B cell (primary cell): ENCODE measurements around the gene FRMD3. TPM values are rescaled to one million over a fixed set of nuclear protein-coding genes. Genes with fewer than 3 reads are reported as not detected.

Experiments
- ATAC-seq: fragments of 200-7000 bp; cut with Tn5 transposase; one replicate; pipeline ENCODE4 v1.10.0; 2021; ENCODE audit warnings: low read depth, mild to moderate bottlenecking, moderate number of reproducible peaks, moderate library complexity
- CTCF ChIA-PET: fragments of 350-600 bp; sonication (Branson Sonifier 250); formaldehyde crosslinking; loops from one replicate; lab custom pipeline; 2021; ENCODE audit warnings: antibody characterized with exemption, inconsistent platforms; lab: Charles Lee
- POLR2A ChIA-PET: fragments of 350-600 bp; sonication (Branson Sonifier 250); formaldehyde crosslinking; loops from one replicate; lab custom pipeline; 2021; ENCODE audit warnings: antibody characterized with exemption; lab: Charles Lee
- DNase-seq: peaks from one replicate; pipeline ENCODE4 v3.0.0; 2013
- H2AFZ ChIP-seq: 2 replicates; pipeline ENCODE4 v1.6.1; 2012; ENCODE audit warnings: mild to moderate bottlenecking, low read depth, low read length; ENCODE audit not compliant: insufficient read depth, poor library complexity, severe bottlenecking
- H3K27ac ChIP-seq, 2 donors: 1 replicate in 1 of 2; 2 replicates in 1 of 2; pipeline ENCODE4 v1.5.1; 2012 to 2013; ENCODE audit warnings: low read length in 2 of 2, mild to moderate bottlenecking in 2 of 2, moderate library complexity in 1 of 2
- H3K27me3 ChIP-seq, 4 experiments: fragments of 200-600 bp in 1 of 4; sonication (generic) in 1 of 4; replicated peaks in 1 of 4; 1 replicate in 2 of 4; 2 replicates in 2 of 4; pipeline versions ENCODE4 v1.6.1 to v1.7.0; 2013 to 2016; ENCODE audit warnings: low read length in 3 of 4, mild to moderate bottlenecking in 2 of 4, mixed read lengths in 1 of 4, moderate library complexity in 1 of 4; ENCODE audit not compliant: insufficient read depth in 4 of 4, control insufficient read depth in 3 of 4; ENCODE audit errors: control extremely low read depth in 1 of 4
- H3K36me3 ChIP-seq, 2 experiments: replicated peaks in 1 of 2; 1 replicate in 1 of 2; 2 replicates in 1 of 2; pipeline versions ENCODE4 v1.6.1 to v1.7.1; 2013; ENCODE audit warnings: low read length in 1 of 2; ENCODE audit not compliant: insufficient read depth in 2 of 2, control insufficient read depth in 1 of 2; ENCODE audit errors: control extremely low read depth in 1 of 2, extremely low read depth in 1 of 2
- H3K4me1 ChIP-seq, 2 donors: fragments of 200-600 bp in 1 of 2; sonication (generic) in 1 of 2; 1 replicate in 1 of 2; 2 replicates in 1 of 2; pipeline versions ENCODE4 v1.5.1 to v1.6.1; 2013 to 2017; ENCODE audit warnings: low read length in 2 of 2; ENCODE audit not compliant: control insufficient read depth in 2 of 2, insufficient read depth in 2 of 2
- H3K4me2 ChIP-seq: replicated peaks from 2 replicates; pipeline ENCODE3; 2012; ENCODE audit warnings: mild to moderate bottlenecking, low read depth, low read length; ENCODE audit not compliant: poor library complexity, severe bottlenecking
- H3K4me3 ChIP-seq, 5 experiments: fragments of 200-600 bp in 1 of 5; sonication (generic) in 1 of 5; 1 replicate in 3 of 5; 2 replicates in 2 of 5; pipeline versions ENCODE4 v1.5.1 to v1.7.0; 2011 to 2016; ENCODE audit warnings: low read length in 4 of 5, mild to moderate bottlenecking in 4 of 5, low read depth in 2 of 5, control low read depth in 1 of 5, moderate library complexity in 1 of 5; ENCODE audit not compliant: insufficient read depth in 1 of 5; ENCODE audit errors: control extremely low read depth in 1 of 5, extremely low read depth in 1 of 5
- H3K79me2 ChIP-seq: fragments of 200-600 bp; sonication (generic); one replicate; pipeline ENCODE4 v1.6.0; 2016; ENCODE audit warnings: low read length; ENCODE audit not compliant: control insufficient read depth, insufficient read depth
- H3K9ac ChIP-seq: fragments of 200-600 bp; sonication (generic); 2 replicates; pipeline ENCODE4 v1.6.1; 2017; ENCODE audit warnings: mild to moderate bottlenecking, low read length, moderate library complexity
- H3K9me3 ChIP-seq, 3 donors: one replicate each; pipeline versions ENCODE4 v1.6.1 to v1.7.1; 2013; ENCODE audit warnings: low read length in 2 of 3; ENCODE audit not compliant: control insufficient read depth in 2 of 3, insufficient read depth in 1 of 3; ENCODE audit errors: control extremely low read depth in 1 of 3
- H4K20me1 ChIP-seq: 2 replicates; pipeline ENCODE4 v1.6.0; 2012; ENCODE audit warnings: mild to moderate bottlenecking, low read length; ENCODE audit not compliant: insufficient read depth, control insufficient read depth, poor library complexity, severe bottlenecking
- H3K27ac Mint-ChIP-seq: one replicate; pipeline ENCODE4 v1.8.0; 2021; ENCODE audit warnings: mixed read lengths
- H3K27me3 Mint-ChIP-seq: one replicate; pipeline ENCODE4 v1.8.0; 2021; ENCODE audit warnings: mixed read lengths
- H3K4me1 Mint-ChIP-seq: one replicate; pipeline ENCODE4 v1.8.0; 2021; ENCODE audit warnings: mixed read lengths
- H3K4me3 Mint-ChIP-seq: one replicate; pipeline ENCODE4 v1.8.0; 2021; ENCODE audit warnings: mixed read lengths
- H3K9me3 Mint-ChIP-seq: one replicate; pipeline ENCODE4 v1.8.0; 2022; ENCODE audit warnings: mixed read lengths; ENCODE audit not compliant: insufficient read depth
- EZH2 ChIP-seq: IDR thresholded peaks from 2 replicates; pipeline ENCODE4 v1.6.1; 2012; ENCODE audit warnings: borderline replicate concordance, low read depth, mild to moderate bottlenecking, moderate library complexity, low read length; ENCODE audit not compliant: insufficient read depth, poor library complexity, severe bottlenecking
- WGBS: methylation state at CpG from one replicate; pipeline ENCODE4 v1.1.5; 2013; ENCODE audit warnings: missing lambda C conversion rate; ENCODE audit not compliant: insufficient coverage; 5-methylcytosine and 5-hydroxymethylcytosine counted together
- intact Hi-C: fragments of 100-400 bp; cut with micrococcal nuclease; formaldehyde crosslinking; loops from one replicate; pipeline ENCODE4 v1.10.0; 2022
- polyA plus RNA-seq: library from polyadenylated mRNA; depleted of rRNA; stranded (reverse); fragments of >200 nt; gene quantifications from 2 replicates; pipeline ENCODE4 v1.2.3, GENCODE V29; 2012
- total RNA-seq, 2 donors: library from RNA; stranded (reverse); fragments of 120-200 nt in 1 of 2; gene quantifications; 1 replicate in 1 of 2; 2 replicates in 1 of 2; pipeline versions ENCODE4 v1.2.3 to v1.2.4, GENCODE V29; 2013 to 2022
- TF ChIP-seq, protein P1 (sequence below): fragments of 200-600 bp; IDR thresholded peaks from one replicate; pipeline ENCODE4 v1.8.0; 2022; ENCODE audit warnings: antibody characterized with exemption, mild to moderate bottlenecking

FRMD3 gene
- total and polyA plus RNA-seq, 2 donors (not counting 1 experiment from before 2014, with no cell fraction given): 0.37 to 0.49 TPM

DNA sequence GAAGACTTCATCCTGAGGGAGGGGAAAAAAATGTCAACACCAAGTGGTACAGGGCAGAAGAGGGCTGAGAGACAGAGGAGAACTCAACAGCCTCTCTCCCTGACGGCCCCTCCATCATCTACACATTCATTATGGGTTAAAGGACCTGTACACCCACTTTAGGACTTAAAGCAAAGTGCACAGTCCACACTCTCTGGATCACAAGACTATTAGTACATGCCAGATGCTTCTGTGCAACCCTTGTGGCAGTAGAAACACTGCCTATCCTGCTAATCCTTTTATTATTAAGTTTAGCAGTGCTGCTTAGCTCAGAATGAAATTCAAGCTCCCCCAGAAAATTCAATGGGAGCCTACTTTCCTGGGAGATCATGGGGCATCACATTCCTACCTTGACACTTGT is 1.9 kb downstream of the FRMD3 start:
- no peak overlapping the region for H3K9ac ChIP-seq
- peaks cover 0 to 20% (median 9%) of the 10 kb centered on the region in 4 experiments for H3K27me3 ChIP-seq
- no peak overlapping the region for H2AFZ ChIP-seq
- H3K36me3 ChIP-seq: no peaks in the 10 kb centered on the region
- H3K4me3 ChIP-seq: no peak overlapping the region
- intact Hi-C loops: no loop called here
- H3K79me2 ChIP-seq: no peaks in the 10 kb centered on the region
- H3K4me1 ChIP-seq: peaks cover 5 to 6% of the 10 kb centered on the region in 2 donors
- Mint-ChIP-seq H3K9me3 (no peaks in the 10 kb centered on the region), H3K4me3 (no peak overlapping the region), H3K4me1 (peaks cover 4% of the 10 kb centered on the region), H3K27ac (no peak overlapping the region), H3K27me3 (peaks cover 33% of the 10 kb centered on the region)
- ChIA-PET CTCF (no interaction called here), POLR2A (no interaction called here)
- DNase-seq (no peak), ATAC-seq (no peak)
- H3K27ac ChIP-seq: no peak overlapping the region
- no peaks in the 10 kb centered on the region for H3K9me3 ChIP-seq
- no CpG with 5 or more reads among the region's 1 CpG for WGBS
- H4K20me1 ChIP-seq: no peaks in the 10 kb centered on the region
- H3K4me2 ChIP-seq: no peak overlapping the region
- TF ChIP-seq EZH2: no peak
- TF ChIP-seq, protein P1, sequence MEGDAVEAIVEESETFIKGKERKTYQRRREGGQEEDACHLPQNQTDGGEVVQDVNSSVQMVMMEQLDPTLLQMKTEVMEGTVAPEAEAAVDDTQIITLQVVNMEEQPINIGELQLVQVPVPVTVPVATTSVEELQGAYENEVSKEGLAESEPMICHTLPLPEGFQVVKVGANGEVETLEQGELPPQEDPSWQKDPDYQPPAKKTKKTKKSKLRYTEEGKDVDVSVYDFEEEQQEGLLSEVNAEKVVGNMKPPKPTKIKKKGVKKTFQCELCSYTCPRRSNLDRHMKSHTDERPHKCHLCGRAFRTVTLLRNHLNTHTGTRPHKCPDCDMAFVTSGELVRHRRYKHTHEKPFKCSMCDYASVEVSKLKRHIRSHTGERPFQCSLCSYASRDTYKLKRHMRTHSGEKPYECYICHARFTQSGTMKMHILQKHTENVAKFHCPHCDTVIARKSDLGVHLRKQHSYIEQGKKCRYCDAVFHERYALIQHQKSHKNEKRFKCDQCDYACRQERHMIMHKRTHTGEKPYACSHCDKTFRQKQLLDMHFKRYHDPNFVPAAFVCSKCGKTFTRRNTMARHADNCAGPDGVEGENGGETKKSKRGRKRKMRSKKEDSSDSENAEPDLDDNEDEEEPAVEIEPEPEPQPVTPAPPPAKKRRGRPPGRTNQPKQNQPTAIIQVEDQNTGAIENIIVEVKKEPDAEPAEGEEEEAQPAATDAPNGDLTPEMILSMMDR: no peak

DNA sequence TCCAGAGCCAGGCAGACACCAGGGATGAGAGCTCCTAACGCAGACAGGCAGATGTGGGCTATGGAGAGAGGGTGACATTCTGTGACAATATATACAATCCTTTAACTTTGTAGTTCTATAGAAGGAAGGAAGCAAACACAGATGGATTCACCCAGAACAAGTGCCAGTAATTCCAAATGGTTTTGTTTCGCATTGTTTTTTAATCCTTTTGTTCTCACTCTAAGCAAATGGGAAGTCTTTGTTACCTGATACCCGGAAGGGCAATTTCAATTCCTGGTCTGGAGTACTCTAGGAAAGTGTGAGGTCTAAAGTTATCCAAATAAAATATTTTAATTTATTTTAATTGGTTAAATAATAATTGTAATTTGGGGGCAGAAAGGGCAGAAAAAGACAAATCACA is 2.5 kb downstream of the FRMD3 start:
- no peak for DNase-seq
- Histone ChIP-seq H3K27me3 (peaks cover 0 to 20% (median 9%) of the 10 kb centered on the region in 4 experiments), H3K9ac (no peak overlapping the region), H3K4me1 (peaks cover 5 to 6% of the 10 kb centered on the region in 2 donors), H4K20me1 (no peaks in the 10 kb centered on the region), H3K36me3 (no peaks in the 10 kb centered on the region), H3K4me2 (no peak overlapping the region), H3K4me3 (no peak overlapping the region), H2AFZ (no peak overlapping the region), H3K79me2 (no peaks in the 10 kb centered on the region), H3K9me3 (no peaks in the 10 kb centered on the region), H3K27ac (no peak overlapping the region)
- H3K27ac Mint-ChIP-seq: no peak overlapping the region
- no CpG with 5 or more reads among the region's 3 CpGs for WGBS
- no peaks in the 10 kb centered on the region for H3K9me3 Mint-ChIP-seq
- POLR2A ChIA-PET: no interaction called here
- ATAC-seq: no peak
- no peak for TF ChIP-seq EZH2
- TF ChIP-seq, protein P1: no peak
- CTCF ChIA-PET: interaction anchor here (0.7 kb wide), 1 partner anchor 9 kb away, joined by 4 read pairs; no protein-coding TSS in a partner anchor
- H3K4me1 Mint-ChIP-seq: peaks cover 4% of the 10 kb centered on the region
- H3K27me3 Mint-ChIP-seq: peaks cover 28% of the 10 kb centered on the region
- no peak overlapping the region for H3K4me3 Mint-ChIP-seq
- intact Hi-C loops: no loop called here
